ENCODE data around the gene ADAT3.
A peak's percentile ranks its signal among the peaks of the same experiment; 100 is the strongest.

ADAT3 gene

DNA sequence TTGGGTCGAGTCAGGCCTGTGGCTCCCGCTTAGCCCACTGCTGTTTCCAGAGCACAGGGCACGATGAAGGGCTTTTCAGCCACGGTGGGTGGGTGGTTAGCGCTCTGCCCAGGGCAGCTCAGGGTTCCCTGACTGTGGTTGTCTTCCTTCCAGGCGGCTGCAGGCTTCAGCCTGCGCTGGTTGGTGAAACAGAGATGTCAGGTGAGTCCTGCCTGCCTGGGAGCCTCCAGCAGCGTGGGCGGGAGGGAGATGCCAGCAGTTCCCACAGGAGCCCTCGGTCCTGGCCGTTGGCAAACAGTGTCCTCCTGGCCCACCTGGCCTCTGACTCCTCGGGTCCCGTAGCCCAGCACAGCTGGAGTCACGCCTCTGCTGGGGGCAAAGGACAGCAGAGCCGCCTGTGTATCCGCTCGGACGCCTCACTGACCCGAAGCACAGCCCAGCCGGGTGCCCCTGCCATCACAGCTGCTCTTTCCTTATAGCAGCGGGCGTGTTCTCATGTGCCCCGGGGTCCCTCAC is 9.7 kb downstream of the ADAT3 start:
- Histone ChIP-seq H3K9me3 (ENCODE audit: insufficient read depth, low read depth, low read length) (peaks cover 4% of the 10 kb centered on the region), H4K91ac (ENCODE audit: low read depth, low read length) (no peak overlapping the region), H3K79me1 (ENCODE audit: low read length) (no peaks in the 10 kb centered on the region), H3K9ac (ENCODE audit: low read length) (no peak overlapping the region), H3K14ac (ENCODE audit: low read length) (no peak overlapping the region), H3K4ac (ENCODE audit: low read depth, low read length) (no peak overlapping the region), H3K79me2 (ENCODE audit: control insufficient read depth, insufficient read depth, low read length, poor library complexity) (peaks cover 9% of the 10 kb centered on the region), H2BK12ac (ENCODE audit: low read length) (no peak overlapping the region), H3K4me1 (ENCODE audit: control insufficient read depth in 1 of 2, insufficient read depth in 2 of 2, low read length in 2 of 2) (peaks cover 0 to 3% of the 10 kb centered on the region in 2 experiments), H3K4me2 (ENCODE audit: low read length) (no peak overlapping the region), H2BK5ac (ENCODE audit: low read depth, low read length, poor library complexity) (no peak overlapping the region), H3K36me3 (ENCODE audit: control insufficient read depth in 1 of 2, insufficient read depth in 2 of 2, low read length in 2 of 2) (peaks cover 63 to 69% of the 10 kb centered on the region in 2 experiments), H3K4me3 (ENCODE audit: low read depth, low read length) (no peak overlapping the region), H4K8ac (ENCODE audit: low read depth, low read length) (no peak overlapping the region), H3K27me3 (ENCODE audit: insufficient read depth, low read length) (no peaks in the 10 kb centered on the region), H3K27ac (ENCODE audit: low read depth, low read length) (no peak overlapping the region), H2BK120ac (ENCODE audit: insufficient read depth, low read length, poor library complexity) (no peak overlapping the region), H2AFZ (ENCODE audit: insufficient read depth, low read length, poor library complexity) (no peak overlapping the region), H4K12ac (ENCODE audit: low read depth, low read length) (no peak overlapping the region), H2AK5ac (ENCODE audit: low read length) (no peak overlapping the region), H3K23ac (ENCODE audit: low read length) (no peak overlapping the region), H3K18ac (ENCODE audit: low read length) (peak overlapping the region; percentile 22)
- no peak for DNase-seq
- WGBS (ENCODE audit: extremely low coverage, insufficient coverage, insufficient read length), result no CpG with 5 or more reads among the region's 23 CpGs

DNA sequence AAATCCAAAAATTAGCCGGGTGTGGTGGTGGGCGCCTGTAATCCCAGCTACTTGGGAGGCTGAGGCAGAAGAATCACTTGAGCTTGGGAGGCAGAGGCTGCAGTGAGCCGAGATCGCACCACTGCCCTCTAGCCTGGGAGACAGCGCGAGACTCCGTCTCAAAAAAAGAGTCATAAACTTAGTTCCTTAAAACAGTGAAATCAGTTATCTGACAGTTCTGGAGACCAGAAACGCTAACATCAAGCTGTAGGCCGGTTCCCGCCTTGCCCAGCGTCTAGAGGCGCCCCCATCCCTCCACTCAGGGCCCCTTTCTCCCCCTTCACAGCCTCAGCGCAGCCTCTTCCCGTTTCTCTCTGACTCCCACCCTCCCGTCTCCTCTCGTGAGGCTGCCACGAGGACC is 11.9 kb downstream of the ADAT3 start:
- WGBS (ENCODE audit: extremely low coverage, insufficient coverage, insufficient read length), result no CpG with 5 or more reads among the region's 17 CpGs
- DNase-seq, result no peak
- Histone ChIP-seq H3K4me2 (ENCODE audit: low read length) (no peak overlapping the region), H3K9me3 (ENCODE audit: insufficient read depth, low read depth, low read length) (peaks cover 4% of the 10 kb centered on the region), H2BK5ac (ENCODE audit: low read depth, low read length, poor library complexity) (no peak overlapping the region), H3K4me1 (ENCODE audit: control insufficient read depth in 1 of 2, insufficient read depth in 2 of 2, low read length in 2 of 2) (no peaks in the 10 kb centered on the region), H3K4ac (ENCODE audit: low read depth, low read length) (no peak overlapping the region), H4K8ac (ENCODE audit: low read depth, low read length) (no peak overlapping the region), H3K27ac (ENCODE audit: low read depth, low read length) (no peak overlapping the region), H4K91ac (ENCODE audit: low read depth, low read length) (no peak overlapping the region), H2BK12ac (ENCODE audit: low read length) (no peak overlapping the region), H3K79me2 (ENCODE audit: control insufficient read depth, insufficient read depth, low read length, poor library complexity) (peaks cover 3% of the 10 kb centered on the region), H3K23ac (ENCODE audit: low read length) (no peak overlapping the region), H4K12ac (ENCODE audit: low read depth, low read length) (no peak overlapping the region), H3K79me1 (ENCODE audit: low read length) (no peaks in the 10 kb centered on the region), H3K27me3 (ENCODE audit: insufficient read depth, low read length) (no peaks in the 10 kb centered on the region), H3K14ac (ENCODE audit: low read length) (no peak overlapping the region), H2AFZ (ENCODE audit: insufficient read depth, low read length, poor library complexity) (no peak overlapping the region), H2BK120ac (ENCODE audit: insufficient read depth, low read length, poor library complexity) (no peak overlapping the region), H3K18ac (ENCODE audit: low read length) (no peak overlapping the region), H2AK5ac (ENCODE audit: low read length) (no peak overlapping the region), H3K9ac (ENCODE audit: low read length) (no peak overlapping the region), H3K4me3 (ENCODE audit: low read depth, low read length) (no peak overlapping the region), H3K36me3 (ENCODE audit: control insufficient read depth in 1 of 2, insufficient read depth in 2 of 2, low read length in 2 of 2) (peaks cover 81 to 84% of the 10 kb centered on the region in 2 experiments)

DNA sequence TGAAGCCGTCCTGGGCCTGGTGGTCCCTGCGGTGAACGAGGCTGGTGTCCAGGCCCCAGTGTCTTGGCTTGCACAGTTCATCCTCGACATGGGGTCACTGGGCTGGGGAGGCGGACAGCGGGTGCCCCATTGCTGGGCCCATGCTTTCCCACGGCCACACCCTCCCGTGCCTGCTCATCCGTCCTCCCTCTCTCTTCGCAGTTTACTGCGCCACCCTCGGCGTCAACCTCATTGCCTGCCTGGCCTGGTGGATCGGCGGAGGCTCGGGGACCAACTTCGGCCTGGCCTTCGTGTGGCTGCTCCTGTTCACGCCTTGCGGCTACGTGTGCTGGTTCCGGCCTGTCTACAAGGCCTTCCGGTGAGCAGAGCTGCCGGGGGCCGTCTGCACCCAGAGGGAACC is 12.7 kb downstream of the ADAT3 start:
- no peak overlapping the region for H4K8ac ChIP-seq (ENCODE audit: low read depth, low read length)
- no peak overlapping the region for H3K18ac ChIP-seq (ENCODE audit: low read length)
- H3K4me2 ChIP-seq (ENCODE audit: low read length), result no peak overlapping the region
- H3K79me1 ChIP-seq (ENCODE audit: low read length), result no peaks in the 10 kb centered on the region
- no peaks in the 10 kb centered on the region for H3K27me3 ChIP-seq (ENCODE audit: insufficient read depth, low read length)
- H3K14ac ChIP-seq (ENCODE audit: low read length), result no peak overlapping the region
- no peak overlapping the region for H2BK5ac ChIP-seq (ENCODE audit: low read depth, low read length, poor library complexity)
- no peak overlapping the region for H2AFZ ChIP-seq (ENCODE audit: insufficient read depth, low read length, poor library complexity)
- H3K27ac ChIP-seq (ENCODE audit: low read depth, low read length), result no peak overlapping the region
- H3K4me1 ChIP-seq (ENCODE audit: control insufficient read depth in 1 of 2, insufficient read depth in 2 of 2, low read length in 2 of 2), result no peaks in the 10 kb centered on the region
- H4K91ac ChIP-seq (ENCODE audit: low read depth, low read length), result no peak overlapping the region
- H2BK120ac ChIP-seq (ENCODE audit: insufficient read depth, low read length, poor library complexity), result no peak overlapping the region
- H3K79me2 ChIP-seq (ENCODE audit: control insufficient read depth, insufficient read depth, low read length, poor library complexity), result peaks cover 3% of the 10 kb centered on the region
- no CpG with 5 or more reads among the region's 25 CpGs for WGBS (ENCODE audit: extremely low coverage, insufficient coverage, insufficient read length)
- H3K36me3 ChIP-seq (ENCODE audit: control insufficient read depth in 1 of 2, insufficient read depth in 2 of 2, low read length in 2 of 2), result peaks cover 81 to 83% of the 10 kb centered on the region in 2 experiments
- no peak overlapping the region for H4K12ac ChIP-seq (ENCODE audit: low read depth, low read length)
- DNase-seq, result no peak
- H3K23ac ChIP-seq (ENCODE audit: low read length), result no peak overlapping the region
- peaks cover 10% of the 10 kb centered on the region for H3K9me3 ChIP-seq (ENCODE audit: insufficient read depth, low read depth, low read length)
- no peak overlapping the region for H3K9ac ChIP-seq (ENCODE audit: low read length)
- H2BK12ac ChIP-seq (ENCODE audit: low read length), result no peak overlapping the region
- no peak overlapping the region for H2AK5ac ChIP-seq (ENCODE audit: low read length)
- H3K4ac ChIP-seq (ENCODE audit: low read depth, low read length), result no peak overlapping the region
- no peak overlapping the region for H3K4me3 ChIP-seq (ENCODE audit: low read depth, low read length)

DNA sequence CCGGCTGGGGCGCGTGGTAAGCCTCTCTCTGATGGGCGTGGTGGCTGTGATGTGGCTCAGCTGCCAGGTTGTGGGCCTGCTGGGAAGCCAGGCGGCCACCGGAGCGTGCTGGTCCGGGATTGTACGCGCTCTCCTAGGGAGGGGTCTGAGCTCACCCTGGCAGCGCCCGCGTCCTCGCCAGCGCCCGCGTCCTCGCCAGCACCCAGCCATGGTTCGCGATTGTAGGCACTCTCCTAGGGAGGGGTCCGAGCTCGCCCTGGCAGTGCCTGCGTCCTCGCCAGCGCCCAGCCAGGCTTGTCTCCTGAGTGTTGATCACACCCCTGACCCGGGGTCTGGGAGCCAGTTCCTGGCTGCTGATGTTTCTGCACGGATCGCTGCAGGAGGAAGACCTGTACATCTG is 13.8 kb downstream of the ADAT3 start:
- Histone ChIP-seq H3K18ac (ENCODE audit: low read length) (no peak overlapping the region), H3K4me1 (ENCODE audit: control insufficient read depth in 1 of 2, insufficient read depth in 2 of 2, low read length in 2 of 2) (no peaks in the 10 kb centered on the region), H4K91ac (ENCODE audit: low read depth, low read length) (no peak overlapping the region), H3K14ac (ENCODE audit: low read length) (no peak overlapping the region), H3K4ac (ENCODE audit: low read depth, low read length) (no peak overlapping the region), H3K9me3 (ENCODE audit: insufficient read depth, low read depth, low read length) (peaks cover 10% of the 10 kb centered on the region), H2BK120ac (ENCODE audit: insufficient read depth, low read length, poor library complexity) (no peak overlapping the region), H3K79me1 (ENCODE audit: low read length) (no peaks in the 10 kb centered on the region), H2BK5ac (ENCODE audit: low read depth, low read length, poor library complexity) (no peak overlapping the region), H3K4me2 (ENCODE audit: low read length) (no peak overlapping the region), H4K8ac (ENCODE audit: low read depth, low read length) (no peak overlapping the region), H2AFZ (ENCODE audit: insufficient read depth, low read length, poor library complexity) (no peak overlapping the region), H3K27me3 (ENCODE audit: insufficient read depth, low read length) (no peaks in the 10 kb centered on the region), H4K12ac (ENCODE audit: low read depth, low read length) (no peak overlapping the region), H3K23ac (ENCODE audit: low read length) (no peak overlapping the region), H2AK5ac (ENCODE audit: low read length) (no peak overlapping the region), H3K4me3 (ENCODE audit: low read depth, low read length) (no peak overlapping the region), H3K9ac (ENCODE audit: low read length) (no peak overlapping the region), H3K79me2 (ENCODE audit: control insufficient read depth, insufficient read depth, low read length, poor library complexity) (peaks cover 3% of the 10 kb centered on the region), H2BK12ac (ENCODE audit: low read length) (no peak overlapping the region), H3K36me3 (ENCODE audit: control insufficient read depth in 1 of 2, insufficient read depth in 2 of 2, low read length in 2 of 2) (peaks cover 77 to 79% of the 10 kb centered on the region in 2 experiments), H3K27ac (ENCODE audit: low read depth, low read length) (no peak overlapping the region)
- no CpG with 5 or more reads among the region's 28 CpGs for WGBS (ENCODE audit: extremely low coverage, insufficient coverage, insufficient read length)
- DNase-seq, result no peak

Data from trophoblast cell (in vitro differentiated cells and primary cell).